H9 (cell line): ENCODE results near the gene KIF13A. TPM values are rescaled to one million over a fixed set of nuclear protein-coding genes. Genes with fewer than 3 reads are reported as not detected.

Source experiments
- DNase-seq: peaks from one replicate; pipeline ENCODE4 v3.0.0-alpha.2; 2017
- H2AFZ ChIP-seq: one replicate; pipeline ENCODE4 v1.6.1; 2013; ENCODE audit warnings: mild to moderate bottlenecking, low read length, control low read depth, moderate library complexity
- H2AK5ac ChIP-seq: 2 replicates; pipeline ENCODE4 v1.6.1; 2013; ENCODE audit warnings: low read length, control low read depth, mixed read lengths; ENCODE audit not compliant: insufficient read length
- H2BK120ac ChIP-seq: one replicate; pipeline ENCODE4 v1.6.1; 2013; ENCODE audit warnings: low read depth, mild to moderate bottlenecking, low read length, control low read depth, inconsistent platforms; ENCODE audit not compliant: poor library complexity, severe bottlenecking
- H2BK12ac ChIP-seq: 2 replicates; pipeline ENCODE4 v1.6.1; 2013; ENCODE audit warnings: low read length, control low read depth, mixed read lengths, low read depth; ENCODE audit not compliant: insufficient read length
- H2BK15ac ChIP-seq: 2 replicates; pipeline ENCODE4 v1.6.1; 2013; ENCODE audit warnings: low read depth, low read length, control low read depth
- H2BK20ac ChIP-seq: one replicate; pipeline ENCODE4 v1.6.1; 2013; ENCODE audit warnings: low read depth, mild to moderate bottlenecking, low read length, control low read depth, inconsistent platforms; ENCODE audit not compliant: poor library complexity, severe bottlenecking
- H2BK5ac ChIP-seq: 2 replicates; pipeline ENCODE4 v1.6.1; 2013; ENCODE audit warnings: low read length, control low read depth, mixed read lengths; ENCODE audit not compliant: insufficient read length
- H3K14ac ChIP-seq: 2 replicates; pipeline ENCODE4 v1.6.1; 2013; ENCODE audit warnings: low read length, control low read depth; ENCODE audit not compliant: insufficient read depth
- H3K18ac ChIP-seq: 2 replicates; pipeline ENCODE4 v1.6.1; 2013; ENCODE audit warnings: low read depth, mild to moderate bottlenecking, mixed read lengths, low read length, control low read depth; ENCODE audit not compliant: insufficient read length
- H3K23ac ChIP-seq: 2 replicates; pipeline ENCODE4 v1.6.1; 2013; ENCODE audit warnings: low read length, control low read depth, mixed read lengths, low read depth; ENCODE audit not compliant: insufficient read length
- H3K23me2 ChIP-seq: 2 replicates; pipeline ENCODE4 v1.6.1; 2013; ENCODE audit warnings: low read depth, mild to moderate bottlenecking, mixed read lengths, low read length, control low read depth; ENCODE audit not compliant: insufficient read length, poor library complexity, severe bottlenecking
- H3K27ac ChIP-seq: 2 replicates; pipeline ENCODE4 v1.5.1; 2013; ENCODE audit warnings: low read length, control low read depth, mixed read lengths, low read depth; ENCODE audit not compliant: insufficient read length
- H3K27me3 ChIP-seq: 2 replicates; pipeline ENCODE4 v1.6.1; 2013; ENCODE audit warnings: low read length, control low read depth, inconsistent platforms; ENCODE audit not compliant: insufficient read depth
- H3K4ac ChIP-seq: 2 replicates; pipeline ENCODE4 v1.6.1; 2013; ENCODE audit warnings: low read depth, mild to moderate bottlenecking, control low read depth, inconsistent platforms, low read length, moderate library complexity
- H3K4me1 ChIP-seq: 2 replicates; pipeline ENCODE4 v1.6.1; 2013; ENCODE audit warnings: low read length, control low read depth, inconsistent platforms; ENCODE audit not compliant: insufficient read depth
- H3K4me2 ChIP-seq: 2 replicates; pipeline ENCODE4 v1.6.1; 2013; ENCODE audit warnings: low read length, control low read depth, mixed read lengths; ENCODE audit not compliant: insufficient read length, insufficient read depth
- H3K56ac ChIP-seq: 2 replicates; pipeline ENCODE4 v1.6.1; 2013; ENCODE audit warnings: low read depth, mild to moderate bottlenecking, mixed read lengths, low read length, control low read depth; ENCODE audit not compliant: insufficient read length
- H3K79me1 ChIP-seq: 2 replicates; pipeline ENCODE4 v1.6.1; 2013; ENCODE audit warnings: low read depth, mild to moderate bottlenecking, moderate library complexity, low read length, control low read depth, inconsistent platforms; ENCODE audit not compliant: insufficient read depth, poor library complexity, severe bottlenecking
- H3K79me2 ChIP-seq: 2 replicates; pipeline ENCODE4 v1.6.1; 2013; ENCODE audit warnings: low read length, control low read depth, inconsistent platforms; ENCODE audit not compliant: insufficient read depth
- H3K9ac ChIP-seq: 2 replicates; pipeline ENCODE4 v1.6.1; 2013; ENCODE audit warnings: low read length, control low read depth, mixed read lengths; ENCODE audit not compliant: insufficient read length; ENCODE audit errors: extremely low read depth
- H3K9me3 ChIP-seq: one replicate; pipeline ENCODE4 v1.6.1; 2013; ENCODE audit warnings: low read depth, low read length, inconsistent platforms; ENCODE audit not compliant: control insufficient read depth
- H3T11ph ChIP-seq: one replicate; pipeline ENCODE4 v1.6.1; 2013; ENCODE audit warnings: mild to moderate bottlenecking, low read length, control low read depth, inconsistent platforms
- H4K20me1 ChIP-seq: one replicate; pipeline ENCODE4 v1.6.1; 2013; ENCODE audit not compliant: control insufficient read depth, insufficient read length, insufficient read depth
- H4K5ac ChIP-seq: 2 replicates; pipeline ENCODE4 v1.6.1; 2013; ENCODE audit warnings: low read depth, mild to moderate bottlenecking, mixed read lengths, low read length, control low read depth; ENCODE audit not compliant: insufficient read length
- H4K8ac ChIP-seq: replicated peaks from 2 replicates; pipeline ENCODE4 v1.6.1; 2013; ENCODE audit warnings: low read length, control low read depth, mixed read lengths, low read depth; ENCODE audit not compliant: insufficient read length
- H4K91ac ChIP-seq: 2 replicates; pipeline ENCODE4 v1.6.1; 2013; ENCODE audit warnings: low read depth, mild to moderate bottlenecking, moderate library complexity, mixed read lengths, low read length, control low read depth; ENCODE audit not compliant: insufficient read length
- H3K27ac Mint-ChIP-seq, 3 experiments: 2 replicates in 2 of 3; 3 replicates in 1 of 3; pipeline ENCODE4 v1.8.0; 2020 to 2021; ENCODE audit warnings: mixed read lengths in 3 of 3, mild to moderate bottlenecking in 1 of 3, moderate library complexity in 1 of 3
- H3K27me3 Mint-ChIP-seq: 2 replicates; pipeline ENCODE4 v1.8.0; 2021; ENCODE audit warnings: low read depth, mild to moderate bottlenecking, moderate library complexity, mixed read lengths
- H3K36me3 Mint-ChIP-seq, 3 experiments: 2 replicates in 2 of 3; 3 replicates in 1 of 3; pipeline ENCODE4 v1.8.0; 2020 to 2021; ENCODE audit warnings: low read depth in 3 of 3, mixed read lengths in 3 of 3; ENCODE audit not compliant: insufficient read depth in 1 of 3
- H3K4me1 Mint-ChIP-seq, 2 experiments: 2 replicates each; pipeline ENCODE4 v1.8.0; 2020; ENCODE audit warnings: mixed read lengths in 2 of 2
- H3K4me3 Mint-ChIP-seq, 2 experiments: 2 replicates in 1 of 2; 3 replicates in 1 of 2; pipeline ENCODE4 v1.8.0; 2020 to 2021; ENCODE audit warnings: mild to moderate bottlenecking in 2 of 2, mixed read lengths in 2 of 2, moderate library complexity in 1 of 2
- H3K9me3 Mint-ChIP-seq, 2 experiments: 2 replicates in 1 of 2; 3 replicates in 1 of 2; pipeline ENCODE4 v1.8.0; 2020; ENCODE audit warnings: mild to moderate bottlenecking in 2 of 2, mixed read lengths in 2 of 2, moderate library complexity in 1 of 2
- CTCF ChIP-seq: fragments of 200-600 bp; sonication (generic); conservative IDR thresholded peaks from 3 replicates; pipeline ENCODE4 v1.8.0; 2021; ENCODE audit warnings: antibody characterized with exemption, mild to moderate bottlenecking
- WGBS: extraction: QIAGEN DNeasy Blood & Tissue Kit; methylation state at CpG from one replicate; pipeline ENCODE4 v1.1.7; 2013; ENCODE audit warnings: missing lambda C conversion rate, low lambda C conversion rate, mixed read lengths; ENCODE audit not compliant: insufficient read length; ENCODE audit errors: extremely low coverage; 5-methylcytosine and 5-hydroxymethylcytosine counted together
- total RNA-seq: library from RNA; stranded (reverse); gene quantifications from 2 replicates; pipeline ENCODE4 v1.2.1, GENCODE V29; 2021

Gene KIF13A
- total RNA-seq, 1 experiment from 2014 or later, result 38.2 TPM

GRCh38 chr6:17758119-17758518 is 229.3 kb downstream of the KIF13A start:
- Mint-ChIP-seq H3K4me1 (no peaks in the 10 kb centered on the region), H3K27ac (no peak overlapping the region; a peak in 1 of 7 replicates), H3K4me3 (no peak overlapping the region), H3K36me3 (peaks cover 0 to 12% (median 8%) of the 10 kb centered on the region in 3 experiments; a peak in 5 of 7 replicates), H3K9me3 (no peaks in the 10 kb centered on the region), H3K27me3 (no peaks in the 10 kb centered on the region)
- Histone ChIP-seq H2BK20ac (no peak overlapping the region), H2BK15ac (no peak overlapping the region), H4K5ac (no peak overlapping the region), H3K23me2 (no peaks in the 10 kb centered on the region), H3K79me2 (no peaks in the 10 kb centered on the region), H2BK120ac (no peak overlapping the region), H3K4ac (no peak overlapping the region), H3K23ac (no peak overlapping the region), H3K14ac (no peak overlapping the region), H3K9me3 (no peaks in the 10 kb centered on the region), H3K4me1 (no peaks in the 10 kb centered on the region), H3K4me2 (no peak overlapping the region), H3K18ac (no peak overlapping the region), H3K27ac (no peak overlapping the region), H4K20me1 (no peaks in the 10 kb centered on the region), H3K27me3 (no peaks in the 10 kb centered on the region), H3K56ac (no peak overlapping the region), H2AK5ac (no peak overlapping the region), H3K9ac (no peak overlapping the region), H4K91ac (no peak overlapping the region), H4K8ac (no peak overlapping the region), H2BK12ac (no peak overlapping the region), H3K79me1 (no peaks in the 10 kb centered on the region), H2AFZ (no peak overlapping the region), H2BK5ac (no peak overlapping the region), H3T11ph (no peak overlapping the region)
- no peak for DNase-seq
- no peak for TF ChIP-seq CTCF
- no CpG with 5 or more reads among the region's 6 CpGs for WGBS
